Naive B cell (primary cell): ENCODE data around the gene KLK4. TPM values are rescaled to one million over a fixed set of nuclear protein-coding genes. Genes with fewer than 3 reads are reported as not detected.
A peak's percentile ranks its signal among the peaks of the same experiment; 100 is the strongest.

Source experiments
- ATAC-seq, 2 donors: fragments of 150-1000 bp; cut with Tn5 transposase; 2 replicates each; pipeline ENCODE4 v1.10.0; 2021; ENCODE audit warnings: low read depth in 2 of 2, mild to moderate bottlenecking in 2 of 2, moderate library complexity in 2 of 2
- DNase-seq: peaks from one replicate; pipeline ENCODE4 v3.0.0; 2022
- H3K27ac Mint-ChIP-seq, 6 donors: one replicate each; pipeline ENCODE4 v1.8.0; 2020 to 2022; ENCODE audit warnings: mild to moderate bottlenecking in 6 of 6, mixed read lengths in 6 of 6, moderate library complexity in 5 of 6, inconsistent platforms in 2 of 6
- H3K27me3 Mint-ChIP-seq, 3 donors: one replicate each; pipeline ENCODE4 v1.8.0; 2021 to 2022; ENCODE audit warnings: mixed read lengths in 3 of 3, mild to moderate bottlenecking in 1 of 3
- H3K36me3 Mint-ChIP-seq, 2 donors: one replicate each; pipeline ENCODE4 v1.8.0; 2020 to 2022; ENCODE audit warnings: mixed read lengths in 2 of 2, inconsistent platforms in 1 of 2, mild to moderate bottlenecking in 1 of 2
- H3K4me1 Mint-ChIP-seq, 3 donors: one replicate each; pipeline ENCODE4 v1.8.0; 2020 to 2022; ENCODE audit warnings: mixed read lengths in 3 of 3, inconsistent platforms in 1 of 3, mild to moderate bottlenecking in 1 of 3, moderate library complexity in 1 of 3
- H3K4me3 Mint-ChIP-seq, 8 donors: one replicate each; pipeline ENCODE4 v1.8.0; 2020 to 2022; ENCODE audit warnings: mild to moderate bottlenecking in 8 of 8, mixed read lengths in 8 of 8, moderate library complexity in 8 of 8, inconsistent platforms in 2 of 8
- H3K9me3 Mint-ChIP-seq, 7 donors: one replicate each; pipeline ENCODE4 v1.8.0; 2020 to 2022; ENCODE audit warnings: mixed read lengths in 7 of 7, mild to moderate bottlenecking in 5 of 7, inconsistent platforms in 2 of 7, moderate library complexity in 1 of 7
- polyA plus RNA-seq, 6 donors: library from polyadenylated mRNA; unstranded; fragments of 300-500 nt; fragmentation: Illumina TruSeq; gene quantifications; one replicate each; pipeline ENCODE4 v1.2.3, GENCODE V29; 2021; ENCODE audit warnings: low read depth in 6 of 6

Gene KLK4
- polyA plus RNA-seq, 6 donors from 2014 or later: 0.56 TPM; not detected in 5

DNA sequence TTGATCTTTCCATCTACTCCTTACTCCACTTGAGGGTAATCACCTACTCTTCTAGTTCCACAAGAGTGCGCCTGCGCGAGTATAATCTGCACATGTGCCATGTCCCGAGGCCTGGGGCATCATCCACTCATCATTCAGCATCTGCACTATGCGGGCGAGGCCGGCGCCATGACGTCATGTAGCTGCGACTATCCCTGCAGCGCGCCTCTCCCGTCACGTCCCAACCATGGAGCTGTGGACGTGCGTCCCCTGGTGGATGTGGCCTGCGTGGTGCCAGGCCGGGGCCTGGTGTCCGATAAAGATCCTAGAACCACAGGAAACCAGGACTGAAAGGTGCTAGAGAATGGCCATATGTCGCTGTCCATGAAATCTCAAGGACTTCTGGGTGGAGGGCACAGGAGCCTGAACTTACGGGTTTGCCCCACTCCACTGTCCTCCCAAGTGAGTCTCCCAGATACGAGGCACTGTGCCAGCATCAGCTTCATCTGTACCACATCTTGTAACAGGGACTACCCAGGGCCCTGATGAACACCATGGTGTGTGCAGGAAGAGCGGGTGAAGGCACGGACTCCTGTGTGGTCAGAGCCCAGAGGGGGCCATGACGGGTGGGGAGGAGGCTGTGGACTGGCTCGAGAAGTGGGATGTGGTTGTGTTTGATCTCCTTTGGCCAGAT lies 40.6 kb downstream of the KLK4 start:
- peaks cover 0 to 6% (median 0%) of the 10 kb centered on the region in 7 donors for H3K9me3 Mint-ChIP-seq
- H3K4me1 Mint-ChIP-seq: no peaks in the 10 kb centered on the region
- peak overlapping the region in 1 of 6 donors; percentile 25 for H3K27ac Mint-ChIP-seq
- H3K4me3 Mint-ChIP-seq: peak overlapping the region in 1 of 8 donors; percentile 29
- peaks cover 24 to 55% (median 40%) of the 10 kb centered on the region in 3 donors for H3K27me3 Mint-ChIP-seq
- ATAC-seq (no peak), DNase-seq (no peak)
- H3K36me3 Mint-ChIP-seq: no peaks in the 10 kb centered on the region

DNA sequence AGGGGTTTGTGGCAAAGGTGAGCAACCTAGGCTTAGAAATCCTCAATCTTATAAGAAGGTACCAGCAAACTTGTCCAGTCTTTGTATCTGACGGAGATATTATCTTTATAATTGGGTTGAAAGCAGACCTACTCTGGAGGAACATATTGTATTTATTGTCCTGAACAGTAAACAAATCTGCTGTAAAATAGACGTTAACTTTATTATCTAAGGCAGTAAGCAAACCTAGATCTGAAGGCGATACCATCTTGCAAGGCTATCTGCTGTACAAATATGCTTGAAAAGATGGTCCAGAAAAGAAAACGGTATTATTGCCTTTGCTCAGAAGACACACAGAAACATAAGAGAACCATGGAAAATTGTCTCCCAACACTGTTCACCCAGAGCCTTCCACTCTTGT lies 41.7 kb downstream of the KLK4 start:
- DNase-seq: no peak
- no peak for ATAC-seq
- H3K27ac Mint-ChIP-seq: no peak overlapping the region
- peaks cover 0 to 6% (median 0%) of the 10 kb centered on the region in 7 donors for H3K9me3 Mint-ChIP-seq
- peaks cover 24 to 55% (median 49%) of the 10 kb centered on the region in 3 donors for H3K27me3 Mint-ChIP-seq
- H3K36me3 Mint-ChIP-seq: no peaks in the 10 kb centered on the region
- H3K4me1 Mint-ChIP-seq: no peaks in the 10 kb centered on the region
- no peak overlapping the region for H3K4me3 Mint-ChIP-seq

DNA sequence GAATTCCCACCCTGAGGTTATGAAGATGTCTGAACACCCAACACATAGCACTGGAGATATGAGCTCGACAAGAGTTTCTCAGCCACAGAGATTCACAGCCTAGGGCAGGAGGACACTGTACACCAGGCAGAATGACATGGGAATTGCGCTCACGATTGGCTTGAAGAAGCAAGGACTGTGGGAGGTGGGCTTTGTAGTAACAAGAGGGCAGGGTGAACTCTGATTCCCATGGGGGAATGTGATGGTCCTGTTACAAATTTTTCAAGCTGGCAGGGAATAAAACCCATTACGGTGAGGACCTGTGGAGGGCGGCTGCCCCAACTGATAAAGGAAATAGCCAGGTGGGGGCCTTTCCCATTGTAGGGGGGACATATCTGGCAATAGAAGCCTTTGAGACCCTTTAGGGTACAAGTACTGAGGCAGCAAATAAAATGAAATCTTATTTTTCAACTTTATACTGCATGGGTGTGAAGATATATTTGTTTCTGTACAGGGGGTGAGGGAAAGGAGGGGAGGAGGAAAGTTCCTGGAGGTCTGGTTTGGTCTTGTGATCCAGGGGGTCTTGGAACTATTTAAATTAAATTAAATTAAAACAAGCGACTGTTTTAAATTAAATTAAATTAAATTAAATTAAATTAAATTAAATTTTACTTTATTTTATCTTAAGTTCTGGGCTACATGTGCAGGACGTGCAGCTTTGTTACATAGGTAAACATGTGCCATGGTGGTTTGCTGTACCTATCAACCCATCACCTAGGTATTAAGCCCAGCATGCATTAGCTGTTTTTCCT lies 49.5 kb downstream of the KLK4 start:
- Mint-ChIP-seq H3K27ac (no peak overlapping the region), H3K4me3 (peak overlapping the region in 1 of 8 donors; percentile 57), H3K4me1 (peaks cover 5 to 7% (median 6%) of the 10 kb centered on the region in 3 donors), H3K27me3 (peaks cover 38 to 64% (median 49%) of the 10 kb centered on the region in 3 donors), H3K36me3 (peaks cover 0 to 20% of the 10 kb centered on the region in 2 donors), H3K9me3 (peaks cover 6 to 17% (median 12%) of the 10 kb centered on the region in 7 donors)
- DNase-seq: no peak
- ATAC-seq: no peak

DNA sequence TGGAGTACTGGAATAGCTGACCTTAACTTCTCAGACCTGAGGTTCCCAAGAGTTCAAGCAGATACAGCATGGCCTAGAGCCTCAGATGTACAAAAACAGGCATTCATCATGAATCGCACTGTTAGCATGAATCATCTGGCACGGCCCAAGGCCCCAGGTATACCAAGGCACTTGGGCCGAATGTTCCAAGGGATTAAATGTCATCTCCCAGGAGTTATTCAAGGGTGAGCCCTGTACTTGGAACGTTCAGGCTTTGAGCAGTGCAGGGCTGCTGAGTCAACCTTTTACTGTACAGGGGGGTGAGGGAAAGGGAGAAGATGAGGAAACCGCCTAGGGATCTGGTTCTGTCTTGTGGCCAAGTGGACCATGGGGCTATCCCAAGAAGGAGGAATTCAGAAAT lies 50.2 kb downstream of the KLK4 start:
- DNase-seq (no peak), ATAC-seq (no peak)
- peaks cover 31 to 64% (median 49%) of the 10 kb centered on the region in 3 donors for H3K27me3 Mint-ChIP-seq
- peak overlapping the region in 1 of 6 donors; percentile 76 for H3K27ac Mint-ChIP-seq
- H3K4me3 Mint-ChIP-seq: no peak overlapping the region
- H3K9me3 Mint-ChIP-seq: peaks cover 6 to 17% (median 12%) of the 10 kb centered on the region in 7 donors
- H3K4me1 Mint-ChIP-seq: peaks cover 5 to 10% (median 6%) of the 10 kb centered on the region in 3 donors
- H3K36me3 Mint-ChIP-seq: peaks cover 0 to 26% of the 10 kb centered on the region in 2 donors

DNA sequence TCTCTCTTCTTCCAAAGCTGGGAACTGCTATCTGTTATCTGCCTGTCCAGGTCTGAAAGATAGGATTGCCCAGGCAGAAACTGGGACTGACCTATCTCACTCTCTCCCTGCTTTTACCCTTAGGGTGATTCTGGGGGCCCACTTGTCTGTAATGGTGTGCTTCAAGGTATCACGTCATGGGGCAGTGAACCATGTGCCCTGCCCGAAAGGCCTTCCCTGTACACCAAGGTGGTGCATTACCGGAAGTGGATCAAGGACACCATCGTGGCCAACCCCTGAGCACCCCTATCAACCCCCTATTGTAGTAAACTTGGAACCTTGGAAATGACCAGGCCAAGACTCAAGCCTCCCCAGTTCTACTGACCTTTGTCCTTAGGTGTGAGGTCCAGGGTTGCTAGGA lies 51.3 kb downstream of the KLK4 start:
- Mint-ChIP-seq H3K36me3 (peaks cover 4 to 26% of the 10 kb centered on the region in 2 donors), H3K27me3 (peaks cover 39 to 68% (median 61%) of the 10 kb centered on the region in 3 donors), H3K27ac (no peak overlapping the region), H3K9me3 (peaks cover 6 to 17% (median 12%) of the 10 kb centered on the region in 7 donors), H3K4me1 (peaks cover 5 to 10% (median 6%) of the 10 kb centered on the region in 3 donors), H3K4me3 (no peak overlapping the region)
- DNase-seq (no peak), ATAC-seq (no peak)

DNA sequence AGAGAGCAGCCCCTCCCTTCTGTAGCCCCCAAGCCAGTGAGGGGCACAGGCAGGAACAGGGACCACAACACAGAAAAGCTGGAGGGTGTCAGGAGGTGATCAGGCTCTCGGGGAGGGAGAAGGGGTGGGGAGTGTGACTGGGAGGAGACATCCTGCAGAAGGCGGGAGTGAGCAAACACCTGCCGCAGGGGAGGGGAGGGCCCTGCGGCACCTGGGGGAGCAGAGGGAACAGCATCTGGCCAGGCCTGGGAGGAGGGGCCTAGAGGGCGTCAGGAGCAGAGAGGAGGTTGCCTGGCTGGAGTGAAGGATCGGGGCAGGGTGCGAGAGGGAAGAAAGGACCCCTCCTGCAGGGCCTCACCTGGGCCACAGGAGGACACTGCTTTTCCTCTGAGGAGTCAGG lies 52.3 kb downstream of the KLK4 start:
- H3K27ac Mint-ChIP-seq: peak overlapping the region in 1 of 6 donors; percentile 6
- ATAC-seq: no peak
- H3K27me3 Mint-ChIP-seq: peaks cover 41 to 67% (median 66%) of the 10 kb centered on the region in 3 donors
- H3K4me3 Mint-ChIP-seq: no peak overlapping the region
- no peak for DNase-seq
- H3K4me1 Mint-ChIP-seq: peaks cover 5 to 10% (median 6%) of the 10 kb centered on the region in 3 donors
- H3K9me3 Mint-ChIP-seq: peaks cover 6 to 17% (median 12%) of the 10 kb centered on the region in 7 donors
- peaks cover 4 to 26% of the 10 kb centered on the region in 2 donors for H3K36me3 Mint-ChIP-seq

DNA sequence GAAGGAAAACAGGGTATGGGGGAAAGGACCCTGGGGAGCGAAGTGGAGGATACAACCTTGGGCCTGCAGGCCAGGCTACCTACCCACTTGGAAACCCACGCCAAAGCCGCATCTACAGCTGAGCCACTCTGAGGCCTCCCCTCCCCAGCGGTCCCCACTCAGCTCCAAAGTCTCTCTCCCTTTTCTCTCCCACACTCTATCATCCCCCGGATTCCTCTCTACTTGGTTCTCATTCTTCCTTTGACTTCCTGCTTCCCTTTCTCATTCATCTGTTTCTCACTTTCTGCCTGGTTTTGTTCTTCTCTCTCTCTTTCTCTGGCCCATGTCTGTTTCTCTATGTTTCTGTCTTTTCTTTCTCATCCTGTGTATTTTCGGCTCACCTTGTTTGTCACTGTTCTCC lies 53.8 kb downstream of the KLK4 start:
- Mint-ChIP-seq H3K4me1 (peaks cover 5 to 10% (median 6%) of the 10 kb centered on the region in 3 donors), H3K27me3 (peaks cover 38 to 72% (median 65%) of the 10 kb centered on the region in 3 donors), H3K27ac (no peak overlapping the region), H3K36me3 (peaks cover 4 to 28% of the 10 kb centered on the region in 2 donors), H3K9me3 (peaks cover 6 to 17% (median 12%) of the 10 kb centered on the region in 7 donors), H3K4me3 (no peak overlapping the region)
- DNase-seq (no peak), ATAC-seq (no peak)

Other genes starting within 250 kb of the KLK4 start
- gene SHANK1, start 191.6 kb downstream of the KLK4 start, polyA plus RNA-seq: not detected
- gene CLEC11A, start 188.0 kb downstream of the KLK4 start, polyA plus RNA-seq: 1 to 10 TPM in 2 of 6 donors, under 1 TPM in 4; 0.49 to 1.1 (median 0.69) TPM
- not detected for gene GPR32, start 140.9 kb downstream of the KLK4 start, polyA plus RNA-seq
- not detected for gene ACP4, start 121.0 kb downstream of the KLK4 start, polyA plus RNA-seq
- 1 to 10 TPM; 1.2 to 6.7 (median 2.0) TPM for gene KLK1, start 87.6 kb downstream of the KLK4 start, polyA plus RNA-seq
- gene KLK15, start 77.8 kb downstream of the KLK4 start, polyA plus RNA-seq: not detected
- not detected for gene KLK3, start 56.5 kb downstream of the KLK4 start, polyA plus RNA-seq
- gene KLK2, start 38.0 kb downstream of the KLK4 start, polyA plus RNA-seq: under 1 TPM in 2 of 6 donors, not detected in 4; 0.36 to 0.47 TPM
- not detected for gene KLK5, start 41.6 kb upstream of the KLK4 start, polyA plus RNA-seq
- not detected for gene KLK6, start 58.2 kb upstream of the KLK4 start, polyA plus RNA-seq
- gene KLK7, start 72.5 kb upstream of the KLK4 start, polyA plus RNA-seq: not detected
- not detected for gene KLK8, start 90.2 kb upstream of the KLK4 start, polyA plus RNA-seq
- gene KLK10, start 108.3 kb upstream of the KLK4 start, polyA plus RNA-seq: not detected
- not detected for gene KLK11, start 115.2 kb upstream of the KLK4 start, polyA plus RNA-seq
- not detected for gene KLK12, start 123.6 kb upstream of the KLK4 start, polyA plus RNA-seq
- not detected for gene KLK13, start 153.7 kb upstream of the KLK4 start, polyA plus RNA-seq
- under 1 TPM in 1 of 6 donors, not detected in 5; 0.49 TPM for gene KLK14, start 171.5 kb upstream of the KLK4 start, polyA plus RNA-seq
- 1 to 10 TPM; 1.8 to 5.6 (median 4.2) TPM for gene CTU1, start 197.0 kb upstream of the KLK4 start, polyA plus RNA-seq
- gene SIGLEC9, start 213.5 kb upstream of the KLK4 start, polyA plus RNA-seq: 1 to 10 TPM in 1 of 6 donors, under 1 TPM in 1, not detected in 4; 0.25 to 1.3 TPM
- under 1 TPM in 3 of 6 donors, not detected in 3; 0.22 to 0.32 (median 0.23) TPM for gene SIGLEC7, start 230.9 kb upstream of the KLK4 start, polyA plus RNA-seq